GM12864 (cell line): ENCODE measurements around the gene ACE2.

ENCODE experiments used
- DNase-seq: peaks from one replicate; pipeline ENCODE4 v3.0.0-alpha.2; 2011; ENCODE audit warnings: low read depth
- H3K4me3 ChIP-seq: 2 replicates; pipeline ENCODE4 v1.5.1; 2011; ENCODE audit warnings: mild to moderate bottlenecking, low read depth, low read length, control low read depth
- TF ChIP-seq, protein P1 (sequence below): IDR thresholded peaks from 2 replicates; pipeline ENCODE4 v1.5.1; 2011; ENCODE audit warnings: low read depth, mild to moderate bottlenecking, moderate library complexity, low read length, control low read depth, inconsistent platforms; ENCODE audit errors: missing control alignments

The ACE2 gene

GRCh38 chrX:15522464-15522863, 78.3 kb downstream of the ACE2 start:
- TF ChIP-seq, protein P1, sequence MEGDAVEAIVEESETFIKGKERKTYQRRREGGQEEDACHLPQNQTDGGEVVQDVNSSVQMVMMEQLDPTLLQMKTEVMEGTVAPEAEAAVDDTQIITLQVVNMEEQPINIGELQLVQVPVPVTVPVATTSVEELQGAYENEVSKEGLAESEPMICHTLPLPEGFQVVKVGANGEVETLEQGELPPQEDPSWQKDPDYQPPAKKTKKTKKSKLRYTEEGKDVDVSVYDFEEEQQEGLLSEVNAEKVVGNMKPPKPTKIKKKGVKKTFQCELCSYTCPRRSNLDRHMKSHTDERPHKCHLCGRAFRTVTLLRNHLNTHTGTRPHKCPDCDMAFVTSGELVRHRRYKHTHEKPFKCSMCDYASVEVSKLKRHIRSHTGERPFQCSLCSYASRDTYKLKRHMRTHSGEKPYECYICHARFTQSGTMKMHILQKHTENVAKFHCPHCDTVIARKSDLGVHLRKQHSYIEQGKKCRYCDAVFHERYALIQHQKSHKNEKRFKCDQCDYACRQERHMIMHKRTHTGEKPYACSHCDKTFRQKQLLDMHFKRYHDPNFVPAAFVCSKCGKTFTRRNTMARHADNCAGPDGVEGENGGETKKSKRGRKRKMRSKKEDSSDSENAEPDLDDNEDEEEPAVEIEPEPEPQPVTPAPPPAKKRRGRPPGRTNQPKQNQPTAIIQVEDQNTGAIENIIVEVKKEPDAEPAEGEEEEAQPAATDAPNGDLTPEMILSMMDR = no peak
- no peak overlapping the region for H3K4me3 ChIP-seq
- no peak for DNase-seq

GRCh38 chrX:15515931-15516330, 84.8 kb downstream of the ACE2 start:
- DNase-seq = no peak
- TF ChIP-seq, protein P1 = no peak
- no peak overlapping the region for H3K4me3 ChIP-seq

DNA sequence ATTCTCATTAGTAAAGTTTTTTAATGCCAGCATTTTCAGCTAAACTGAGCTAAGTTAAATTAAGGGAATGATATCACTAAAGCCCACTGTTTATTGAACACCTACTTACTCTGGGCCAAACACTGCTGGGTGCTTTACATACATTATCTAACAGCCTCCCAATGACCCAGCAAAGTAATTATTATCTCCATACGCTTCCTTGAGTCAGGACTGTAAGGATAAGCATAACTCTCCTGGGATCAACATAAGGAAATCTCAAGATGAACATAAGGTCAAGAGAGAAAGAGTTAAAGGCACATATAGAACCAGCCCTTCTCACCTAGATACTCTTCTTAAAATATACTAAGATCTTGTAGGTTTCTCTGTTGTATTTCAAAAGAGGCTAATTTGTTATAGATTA, 86.5 kb downstream of the ACE2 start:
- no peak for DNase-seq
- TF ChIP-seq, protein P1 = no peak
- H3K4me3 ChIP-seq = no peak overlapping the region

- no peak for DNase-seq
- H3K4me3 ChIP-seq = no peak overlapping the region
- TF ChIP-seq, protein P1 = no peak
These were observed 88.3 kb downstream of the ACE2 start for GRCh38 chrX:15512401-15512965.

- TF ChIP-seq, protein P1 = no peak
- DNase-seq = no peak
- no peak overlapping the region for H3K4me3 ChIP-seq
These were observed 89.2 kb downstream of the ACE2 start for GRCh38 chrX:15511563-15511962.
